ENCODE measurements around the gene PRLR.
"Not testable (repeated sequence)": the region's sequence is repeated elsewhere in the genome, so short reads cannot be mapped to it uniquely, and the experiment has no call there.

Gene PRLR

DNA sequence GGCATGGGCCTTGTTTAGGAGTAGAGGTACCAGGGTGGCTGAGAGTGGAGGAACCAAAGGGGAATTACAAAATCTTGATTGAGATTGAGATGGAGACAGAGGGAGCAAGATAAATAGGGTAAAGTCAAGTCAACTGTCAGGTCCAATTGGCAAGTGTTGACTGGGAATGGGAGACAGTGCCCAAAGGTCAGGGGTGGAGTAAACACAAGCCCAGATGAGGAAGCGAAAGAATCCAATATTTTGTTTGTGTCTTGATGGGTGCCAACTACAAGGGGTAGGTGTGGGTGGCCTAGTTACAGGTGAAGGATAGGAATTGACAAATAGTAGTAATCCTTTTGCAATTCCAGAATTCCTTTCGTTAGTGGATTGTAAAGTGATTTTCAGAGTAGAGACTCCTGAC, 107.5 kb downstream of the PRLR start:
- DNase-seq = no peak

DNA sequence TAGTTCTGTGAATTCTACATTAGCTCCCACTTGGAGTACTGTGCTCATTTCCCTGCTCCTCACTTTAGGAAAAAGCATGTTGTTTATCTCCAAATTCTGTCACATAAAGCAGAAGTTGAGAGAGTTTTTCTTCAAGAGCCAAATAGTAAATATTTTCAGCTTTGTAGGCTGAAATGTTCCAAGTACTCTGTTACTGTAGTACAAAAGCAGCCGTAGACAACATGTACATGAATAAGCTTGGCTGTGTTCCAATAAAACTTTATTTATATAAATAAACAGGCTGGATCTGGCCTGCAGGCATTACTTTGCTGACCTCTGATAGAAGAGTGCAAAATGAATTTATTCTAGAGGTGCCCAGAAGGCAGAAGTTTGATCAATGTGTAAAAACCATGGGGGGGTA, 109.6 kb downstream of the PRLR start:
- no peak for DNase-seq

GRCh38 chr5:35117967-35118366, 112.3 kb downstream of the PRLR start:
- DNase-seq = no peak

- no peak for DNase-seq
Observed at GRCh38 chr5:35115920-35116319, 114.4 kb downstream of the PRLR start.

DNA sequence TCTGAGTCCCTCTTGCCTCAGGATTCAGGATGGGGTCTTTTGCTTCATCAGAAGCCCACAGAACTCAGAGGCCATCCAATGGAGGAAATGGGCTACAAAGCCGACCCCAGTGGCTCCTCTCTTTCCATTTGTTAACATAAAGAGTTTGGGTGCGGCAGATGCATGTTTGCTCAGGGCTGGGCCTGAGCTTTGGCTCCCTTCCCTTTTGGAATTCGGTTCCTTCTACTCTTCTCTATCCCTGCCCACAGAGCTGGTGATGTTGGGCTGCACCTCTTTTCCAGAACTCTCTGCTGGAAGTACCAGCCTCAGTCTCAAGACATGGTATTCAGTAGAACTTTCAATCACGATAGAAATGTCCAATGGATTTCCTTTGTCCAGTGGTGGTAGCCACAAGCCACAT, 115.6 kb downstream of the PRLR start:
- DNase-seq = no peak

- DNase-seq = no peak
Observed at GRCh38 chr5:35112300-35112699, 118.0 kb downstream of the PRLR start.

DNA sequence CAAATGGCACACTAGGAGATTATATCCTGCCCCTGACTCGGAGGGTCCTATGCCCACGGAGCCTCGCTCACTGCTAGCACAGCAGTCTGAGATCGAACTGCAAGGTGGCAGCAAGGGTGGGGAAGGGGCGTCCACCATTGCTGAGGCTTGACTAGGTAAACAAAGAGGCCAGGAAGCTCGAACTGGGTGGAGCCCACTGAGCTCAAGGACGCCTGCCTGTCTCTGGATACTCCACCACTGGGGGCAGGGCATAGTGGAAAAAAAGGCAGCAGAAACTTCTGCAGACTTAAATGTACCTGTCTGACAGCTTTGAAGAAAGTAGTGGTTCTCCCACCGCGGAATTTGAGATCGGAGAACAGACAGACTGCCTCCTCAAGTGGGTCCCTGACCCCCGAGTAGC, 125.7 kb downstream of the PRLR start:
- not testable (repeated sequence) for DNase-seq

DNA sequence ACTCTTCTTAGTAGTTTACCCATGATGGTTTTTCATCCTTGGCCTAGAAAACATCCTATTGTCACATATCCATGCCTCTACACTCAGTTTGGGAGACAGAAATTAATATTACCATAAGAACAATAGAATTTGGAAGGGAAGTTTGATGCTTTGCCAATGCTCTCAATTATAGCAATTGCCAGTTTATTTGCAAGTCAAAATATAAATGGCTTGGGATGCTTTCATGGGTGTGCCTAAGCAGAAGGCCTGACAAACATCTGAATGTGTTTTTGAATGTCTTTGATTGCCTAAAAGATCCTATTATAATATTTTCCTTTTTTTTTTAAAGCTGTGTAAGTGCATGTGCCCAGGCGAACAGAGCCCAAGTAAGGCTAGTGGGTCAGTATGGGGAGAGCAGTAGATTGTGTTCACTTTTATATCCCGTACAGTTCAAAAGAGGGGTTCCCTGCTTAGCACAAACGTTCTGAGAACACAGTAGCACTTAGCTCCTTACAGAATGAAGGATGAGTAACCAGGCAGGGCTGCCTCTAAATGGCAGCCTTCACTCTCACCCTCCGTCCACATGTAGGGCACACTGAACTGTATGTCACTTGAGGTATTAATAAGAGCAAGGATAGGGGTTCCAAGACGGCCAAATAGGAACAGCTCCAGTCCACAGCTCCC, 126.5 kb downstream of the PRLR start:
- no peak for DNase-seq

- not testable (repeated sequence) for DNase-seq
Observed at GRCh38 chr5:35101720-35102119, 128.6 kb downstream of the PRLR start.

GRCh38 chr5:35101016-35101415, 129.3 kb downstream of the PRLR start:
- DNase-seq = no peak

DNA sequence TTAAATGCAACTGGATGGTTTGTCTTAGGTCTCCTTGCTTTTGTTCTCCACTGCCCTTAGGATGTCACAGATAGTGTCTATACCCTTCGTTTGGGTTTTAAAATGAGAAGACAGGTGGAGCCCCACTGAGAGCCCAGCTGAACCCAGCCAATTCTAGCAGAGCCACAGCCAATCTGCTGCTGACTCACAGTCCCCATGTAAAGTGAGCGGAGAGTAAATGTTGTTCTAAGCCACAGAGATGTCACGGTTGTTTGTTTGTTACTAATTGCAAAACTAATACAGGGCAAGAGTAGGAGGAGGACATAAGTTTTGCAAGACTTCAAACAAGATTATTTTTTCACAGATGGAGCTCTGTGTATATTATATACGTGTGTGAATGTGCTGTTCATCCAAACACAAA, 132.1 kb downstream of the PRLR start:
- no peak for DNase-seq

- DNase-seq = no peak
Observed at GRCh38 chr5:35096932-35097331, 133.4 kb downstream of the PRLR start.

DNA sequence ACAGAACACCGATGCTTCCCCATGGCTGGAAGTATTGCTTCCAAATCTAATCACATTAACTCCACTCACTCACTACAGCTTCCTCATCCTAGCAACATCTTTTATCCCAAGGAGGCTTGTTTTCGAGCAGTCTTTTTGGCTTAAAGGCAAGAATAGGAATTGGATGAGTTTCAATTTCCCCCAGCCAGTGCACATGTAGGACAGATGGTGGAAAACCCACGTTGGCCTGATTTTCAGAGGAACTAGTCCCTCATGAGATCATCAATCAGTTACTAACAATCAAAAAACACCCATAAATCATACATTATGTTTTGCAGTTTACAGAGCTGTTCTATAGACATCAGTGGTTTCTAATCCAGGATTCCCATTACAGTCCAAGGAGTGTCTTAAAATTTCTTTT, 134.1 kb downstream of the PRLR start:
- DNase-seq = no peak

- no peak for DNase-seq
Observed at GRCh38 chr5:35095366-35095765, 134.9 kb downstream of the PRLR start.

DNA sequence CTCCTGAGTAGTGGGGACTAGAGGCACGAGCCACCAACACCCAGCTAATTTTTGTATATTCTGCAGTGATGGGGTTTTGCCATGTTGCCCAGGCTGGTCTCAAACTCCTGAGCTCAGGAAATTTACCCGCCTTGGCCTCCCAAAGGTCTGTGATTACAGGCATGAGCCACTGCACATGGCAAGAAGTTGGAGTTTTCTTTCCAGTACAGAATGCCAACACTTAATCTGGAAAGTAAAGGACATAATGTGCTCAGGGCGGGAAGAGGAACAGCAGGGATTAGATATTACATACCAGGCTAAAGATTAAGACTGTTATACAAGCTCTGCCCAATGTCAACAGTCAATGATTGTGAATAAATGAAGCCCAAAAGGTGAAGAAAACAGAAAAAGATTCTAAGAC, 135.3 kb downstream of the PRLR start:
- DNase-seq = no peak

DNA sequence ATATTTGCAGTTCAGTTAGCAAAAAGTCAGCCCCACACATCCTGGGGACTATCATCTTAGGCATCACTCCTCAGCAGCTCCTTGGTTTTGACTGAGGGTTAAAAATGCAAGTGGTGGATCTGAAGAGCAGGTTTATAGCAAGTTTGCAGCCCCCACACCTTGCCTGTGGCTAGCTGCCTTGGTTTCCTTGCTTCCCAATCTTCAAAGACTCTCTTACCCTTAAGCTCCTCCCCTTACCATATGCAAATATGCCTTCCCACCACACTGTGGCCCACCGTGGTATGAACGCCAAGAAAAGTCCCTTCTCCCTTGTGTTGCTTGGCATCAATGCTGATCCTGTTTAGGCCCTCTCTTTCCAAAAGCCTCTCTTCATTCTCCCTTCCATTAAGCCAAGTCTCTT, 137.6 kb downstream of the PRLR start:
- no peak for DNase-seq

DNA sequence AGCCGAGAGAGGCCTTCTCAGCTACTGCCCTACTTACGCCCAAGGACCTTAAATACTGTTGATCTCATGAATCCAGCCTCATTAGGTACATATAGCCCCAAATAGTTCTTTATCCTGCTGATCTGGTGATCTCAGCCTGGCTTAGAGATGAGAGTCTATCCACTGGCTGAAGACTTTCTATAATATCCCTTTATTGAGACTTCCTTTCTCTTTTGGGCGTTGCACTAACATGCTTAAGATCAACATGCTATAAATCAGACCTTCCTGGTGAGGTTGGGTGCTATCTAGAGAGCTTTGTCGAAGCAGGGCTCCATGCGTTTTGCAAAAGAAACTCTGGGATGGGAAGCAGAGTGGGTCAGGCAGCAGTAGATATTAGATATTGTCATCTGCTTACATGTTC, 138.6 kb downstream of the PRLR start:
- DNase-seq = no peak

GRCh38 chr5:35089334-35090314, 140.7 kb downstream of the PRLR start:
- DNase-seq = peak; percentile 39

DNA sequence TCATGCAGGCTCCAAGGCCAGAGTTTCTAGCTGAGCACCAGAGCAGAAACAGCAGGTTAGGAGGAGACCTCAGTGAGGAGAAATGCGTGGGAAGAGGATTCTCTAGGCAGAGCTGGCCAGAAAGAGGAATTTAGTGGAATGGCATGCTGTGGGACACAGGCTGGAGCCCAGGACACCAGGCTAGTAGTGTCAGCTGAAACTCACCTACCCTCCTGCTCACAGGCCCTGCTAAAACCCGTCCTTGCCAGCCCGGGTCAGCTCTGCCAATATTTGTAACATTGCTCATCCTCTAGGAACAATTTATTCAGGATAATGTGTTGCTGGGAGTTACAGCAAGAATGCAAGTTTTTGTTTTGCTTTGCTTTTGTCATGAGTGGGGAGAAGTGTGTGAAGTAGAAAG, 142.3 kb downstream of the PRLR start:
- no peak for DNase-seq

- no peak for DNase-seq
Observed at GRCh38 chr5:35083150-35083549, 147.1 kb downstream of the PRLR start.

- no peak for DNase-seq
Observed at GRCh38 chr5:35082530-35082929, 147.8 kb downstream of the PRLR start.

DNA sequence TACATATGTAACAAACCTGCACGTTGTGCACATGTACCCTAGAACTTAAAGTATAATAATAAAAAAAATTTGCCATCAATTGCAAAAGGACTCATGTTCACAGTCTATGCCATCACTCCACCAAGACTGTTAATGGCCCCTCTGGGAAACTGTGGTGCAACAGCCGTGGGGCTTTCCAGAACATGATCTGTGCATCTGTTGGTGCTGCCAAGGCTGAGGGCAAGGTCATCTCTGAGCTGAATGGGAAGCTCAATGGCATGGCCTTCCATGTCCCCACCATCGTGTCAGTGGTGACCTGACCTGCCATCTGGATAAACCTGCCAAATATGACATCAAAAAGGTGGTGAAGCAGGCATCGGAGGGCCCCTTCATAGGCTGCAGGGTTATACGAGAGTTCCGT, 149.2 kb downstream of the PRLR start:
- DNase-seq = no peak

GRCh38 chr5:35073160-35073559, 157.1 kb downstream of the PRLR start:
- DNase-seq = no peak

GRCh38 chr5:35069188-35069587, 161.1 kb downstream of the PRLR start:
- DNase-seq = no peak

Data from CD4-positive, alpha-beta T cell treated with Interleukin-4 for 4 hours (primary cell).